ENCODE results near the gene PKLR. TPM values are rescaled to one million over a fixed set of nuclear protein-coding genes. Genes with fewer than 3 reads are reported as not detected.

Gene PKLR

DNA sequence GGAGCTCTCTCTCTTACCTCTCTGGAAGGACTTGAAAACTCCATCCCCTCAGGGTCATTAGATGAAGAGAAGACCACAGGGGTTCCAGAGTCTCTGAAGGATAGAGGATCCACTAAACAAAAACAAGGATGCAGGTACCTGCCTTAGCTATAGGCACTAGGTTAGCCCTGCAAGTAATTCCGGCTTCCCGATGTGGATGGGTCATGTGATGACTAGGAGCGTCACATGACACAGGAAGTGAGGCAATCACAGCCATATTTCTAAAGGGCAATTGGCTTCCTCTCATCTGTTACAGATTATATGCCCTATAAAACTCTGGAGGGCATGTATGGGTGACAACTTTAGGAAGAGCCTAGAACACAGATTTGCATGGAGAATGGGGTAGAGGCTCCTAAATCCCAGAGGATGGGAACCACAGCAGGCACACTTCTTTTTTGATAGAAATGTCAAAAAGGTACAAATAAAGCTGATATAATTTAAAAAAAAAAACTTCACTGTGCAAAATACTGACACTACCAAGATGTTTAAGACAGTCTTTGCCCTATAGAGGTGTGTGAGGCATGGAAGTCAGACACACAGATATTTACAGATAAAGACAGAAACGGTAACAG lies 60.1 kb downstream of the PKLR start:
- TF ChIP-seq GABPA (IDR thresholded peaks at IDR 0.05; ENCODE audit: low read depth) = peak; percentile 31; the same call in 1 of the 2 replicates
- no peak for TF ChIP-seq POLR2AphosphoS5 (IDR thresholded peaks at IDR 0.05; ENCODE audit: low read depth)
- peak; percentile 71 for TF ChIP-seq SPI1 (IDR thresholded peaks at IDR 0.05; ENCODE audit: borderline replicate concordance, low read depth)
- TF ChIP-seq, protein P1, sequence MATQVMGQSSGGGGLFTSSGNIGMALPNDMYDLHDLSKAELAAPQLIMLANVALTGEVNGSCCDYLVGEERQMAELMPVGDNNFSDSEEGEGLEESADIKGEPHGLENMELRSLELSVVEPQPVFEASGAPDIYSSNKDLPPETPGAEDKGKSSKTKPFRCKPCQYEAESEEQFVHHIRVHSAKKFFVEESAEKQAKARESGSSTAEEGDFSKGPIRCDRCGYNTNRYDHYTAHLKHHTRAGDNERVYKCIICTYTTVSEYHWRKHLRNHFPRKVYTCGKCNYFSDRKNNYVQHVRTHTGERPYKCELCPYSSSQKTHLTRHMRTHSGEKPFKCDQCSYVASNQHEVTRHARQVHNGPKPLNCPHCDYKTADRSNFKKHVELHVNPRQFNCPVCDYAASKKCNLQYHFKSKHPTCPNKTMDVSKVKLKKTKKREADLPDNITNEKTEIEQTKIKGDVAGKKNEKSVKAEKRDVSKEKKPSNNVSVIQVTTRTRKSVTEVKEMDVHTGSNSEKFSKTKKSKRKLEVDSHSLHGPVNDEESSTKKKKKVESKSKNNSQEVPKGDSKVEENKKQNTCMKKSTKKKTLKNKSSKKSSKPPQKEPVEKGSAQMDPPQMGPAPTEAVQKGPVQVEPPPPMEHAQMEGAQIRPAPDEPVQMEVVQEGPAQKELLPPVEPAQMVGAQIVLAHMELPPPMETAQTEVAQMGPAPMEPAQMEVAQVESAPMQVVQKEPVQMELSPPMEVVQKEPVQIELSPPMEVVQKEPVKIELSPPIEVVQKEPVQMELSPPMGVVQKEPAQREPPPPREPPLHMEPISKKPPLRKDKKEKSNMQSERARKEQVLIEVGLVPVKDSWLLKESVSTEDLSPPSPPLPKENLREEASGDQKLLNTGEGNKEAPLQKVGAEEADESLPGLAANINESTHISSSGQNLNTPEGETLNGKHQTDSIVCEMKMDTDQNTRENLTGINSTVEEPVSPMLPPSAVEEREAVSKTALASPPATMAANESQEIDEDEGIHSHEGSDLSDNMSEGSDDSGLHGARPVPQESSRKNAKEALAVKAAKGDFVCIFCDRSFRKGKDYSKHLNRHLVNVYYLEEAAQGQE (IDR thresholded peaks at IDR 0.05; ENCODE audit: insufficient replicate concordance, low read depth) = no peak
- Histone ChIP-seq H3K27ac (replicated peaks) (peak overlapping the region; percentile 67), H3K27me3 (ENCODE audit: insufficient read depth, poor library complexity, severe bottlenecking) (no peaks in the 10 kb centered on the region), H3K4me3 (replicated peaks; ENCODE audit: insufficient read depth, low read length) (peak overlapping the region; percentile 53)
- DNase-seq (ENCODE audit: low read depth in 1 of 2, low spot score in 1 of 2) = peak; percentile 76 to 89

Small RNA genes lying within 50 kb of the gene (microRNA-seq; reads per million reads assigned to microRNA genes)
- gene MIR555 = not detected
